AG09309 (cell line): ENCODE results near the gene VANGL1.

Source experiments
- DNase-seq: peaks from one replicate; pipeline ENCODE4 v3.0.0-alpha.2; 2010; ENCODE audit warnings: low read depth
- H3K4me3 ChIP-seq: 2 replicates; pipeline ENCODE4 v1.5.1; 2011; ENCODE audit warnings: mild to moderate bottlenecking, low read depth, low read length, moderate library complexity; ENCODE audit not compliant: control insufficient read depth
- CTCF ChIP-seq: IDR thresholded peaks from 2 replicates; pipeline ENCODE4 v1.5.1; 2011; ENCODE audit warnings: mild to moderate bottlenecking, low read depth, low read length, inconsistent platforms; ENCODE audit not compliant: insufficient read depth, control insufficient read depth; ENCODE audit errors: missing control alignments

Gene VANGL1

GRCh38 chr1:115666206-115666605 is 24.4 kb downstream of the VANGL1 start:
- no peak for DNase-seq
- no peak overlapping the region for H3K4me3 ChIP-seq
- TF ChIP-seq CTCF: no peak

GRCh38 chr1:115666702-115667101 is 24.9 kb downstream of the VANGL1 start:
- H3K4me3 ChIP-seq: no peak overlapping the region
- DNase-seq: no peak
- TF ChIP-seq CTCF: no peak

GRCh38 chr1:115668579-115668978 is 26.8 kb downstream of the VANGL1 start:
- DNase-seq: no peak
- H3K4me3 ChIP-seq: no peak overlapping the region
- TF ChIP-seq CTCF: no peak

GRCh38 chr1:115669002-115669673 is 27.4 kb downstream of the VANGL1 start:
- no peak for DNase-seq
- no peak for TF ChIP-seq CTCF
- no peak overlapping the region for H3K4me3 ChIP-seq

GRCh38 chr1:115669886-115670285 is 28.1 kb downstream of the VANGL1 start:
- no peak overlapping the region for H3K4me3 ChIP-seq
- TF ChIP-seq CTCF: no peak
- no peak for DNase-seq

- no peak for TF ChIP-seq CTCF
- no peak for DNase-seq
- no peak overlapping the region for H3K4me3 ChIP-seq
Observed at GRCh38 chr1:115670476-115671175, 28.9 kb downstream of the VANGL1 start.
